B cell (primary cell): Measurements from ENCODE around the gene CXorf49.
"Not testable (repeated sequence)": the region's sequence is repeated elsewhere in the genome, so short reads cannot be mapped to it uniquely, and the experiment has no call there.

Experiments
- CTCF ChIP-seq: fragments of 200-600 bp; IDR thresholded peaks from one replicate; pipeline ENCODE4 v1.8.0; 2022; ENCODE audit warnings: antibody characterized with exemption, mild to moderate bottlenecking
- EZH2 ChIP-seq: IDR thresholded peaks from 2 replicates; pipeline ENCODE4 v1.6.1; 2012; ENCODE audit warnings: borderline replicate concordance, low read depth, mild to moderate bottlenecking, moderate library complexity, low read length; ENCODE audit not compliant: insufficient read depth, poor library complexity, severe bottlenecking

GRCh38 chrX:71720289-71720886 is 2.3 kb upstream of the CXorf49 start:
- not testable (repeated sequence) for TF ChIP-seq CTCF, EZH2
